IMR-90 (cell line): ENCODE data around the gene LTBP1. TPM values are rescaled to one million over a fixed set of nuclear protein-coding genes. Genes with fewer than 3 reads are reported as not detected.

Experiments
- ATAC-seq: fragments of 200-7000 bp; cut with Tn5 transposase; 2 replicates; pipeline ENCODE4 v1.9.1; 2020; ENCODE audit warnings: low read depth, mild to moderate bottlenecking, moderate library complexity
- BruUV-seq: library from RNA; stranded (reverse); fragments of 400-500 nt; replicated peaks from 2 replicates; lab custom pipeline; 2021; lab: Mats Ljungman, UMichigan
- CTCF ChIA-PET: fragments of 300-600 bp; formaldehyde crosslinking; extraction: SDS; loops from one replicate; lab custom pipeline; 2021; ENCODE audit warnings: antibody characterized with exemption; lab: Yijun Ruan, JAX
- POLR2A ChIA-PET: fragments of 300-600 bp; sonication (Branson Sonifier 250); formaldehyde crosslinking; loops from one replicate; lab custom pipeline; 2022; ENCODE audit warnings: antibody characterized with exemption; ENCODE audit not compliant: unreplicated experiment; lab: Charles Lee
- DNase-seq: peaks from one replicate; pipeline ENCODE4 v3.0.0; 2013
- H2AFZ ChIP-seq: replicated peaks from 2 replicates; pipeline ENCODE3; 2013; ENCODE audit warnings: low read length, mild to moderate bottlenecking; ENCODE audit not compliant: poor library complexity
- H2AK5ac ChIP-seq: 2 replicates; pipeline ENCODE4 v1.6.1; 2013; ENCODE audit warnings: low read depth, low read length, inconsistent platforms
- H2AK9ac ChIP-seq: replicated peaks from 2 replicates; pipeline ENCODE3; 2013; ENCODE audit warnings: mild to moderate bottlenecking, low read depth, low read length, moderate library complexity; ENCODE audit not compliant: poor library complexity
- H2BK120ac ChIP-seq: 2 replicates; pipeline ENCODE4 v1.6.1; 2013; ENCODE audit warnings: low read depth, low read length, inconsistent platforms
- H2BK15ac ChIP-seq: 3 replicates; pipeline ENCODE4 v1.6.1; 2013; ENCODE audit warnings: low read depth, low read length, inconsistent platforms
- H2BK20ac ChIP-seq: 2 replicates; pipeline ENCODE4 v1.6.1; 2013; ENCODE audit warnings: low read depth, mild to moderate bottlenecking, inconsistent platforms, low read length, moderate library complexity
- H2BK5ac ChIP-seq: 2 replicates; pipeline ENCODE4 v1.6.1; 2013; ENCODE audit warnings: mild to moderate bottlenecking, low read depth, low read length, inconsistent platforms; ENCODE audit not compliant: poor library complexity, severe bottlenecking
- H3K14ac ChIP-seq: replicated peaks from 2 replicates; pipeline ENCODE4 v1.6.1; 2013; ENCODE audit warnings: low read depth, low read length, inconsistent platforms
- H3K18ac ChIP-seq: 2 replicates; pipeline ENCODE4 v1.6.1; 2013; ENCODE audit warnings: low read depth, low read length, control low read depth
- H3K23ac ChIP-seq: 2 replicates; pipeline ENCODE4 v1.6.1; 2013; ENCODE audit warnings: low read depth, low read length, inconsistent platforms
- H3K27ac ChIP-seq: 2 replicates; pipeline ENCODE4 v1.5.1; 2013; ENCODE audit warnings: mild to moderate bottlenecking, control low read depth, low read length; ENCODE audit not compliant: insufficient read depth
- H3K27me3 ChIP-seq: 2 replicates; pipeline ENCODE4 v1.6.1; 2013; ENCODE audit warnings: low read length; ENCODE audit not compliant: control insufficient read depth, insufficient read depth
- H3K36me3 ChIP-seq: 2 replicates; pipeline ENCODE4 v1.6.1; 2013; ENCODE audit warnings: low read length, mixed read lengths; ENCODE audit not compliant: control insufficient read depth, insufficient read depth
- H3K4ac ChIP-seq: 2 replicates; pipeline ENCODE4 v1.6.1; 2013; ENCODE audit warnings: low read depth, low read length, inconsistent platforms
- H3K4me1 ChIP-seq: 2 replicates; pipeline ENCODE4 v1.6.1; 2013; ENCODE audit warnings: low read length, mixed read lengths; ENCODE audit not compliant: control insufficient read depth, insufficient read depth
- H3K4me2 ChIP-seq: 2 replicates; pipeline ENCODE4 v1.6.1; 2013; ENCODE audit warnings: low read depth, mild to moderate bottlenecking, control low read depth, low read length, moderate library complexity
- H3K4me3 ChIP-seq: 2 replicates; pipeline ENCODE4 v1.5.1; 2013; ENCODE audit warnings: low read depth, mild to moderate bottlenecking, control low read depth, low read length, moderate library complexity; ENCODE audit not compliant: insufficient read depth
- H3K56ac ChIP-seq: 2 replicates; pipeline ENCODE4 v1.6.1; 2013; ENCODE audit warnings: low read length, inconsistent platforms; ENCODE audit not compliant: insufficient read depth; ENCODE audit errors: extremely low read depth
- H3K79me1 ChIP-seq, 2 experiments: 2 replicates each; pipeline ENCODE4 v1.6.1; 2013; ENCODE audit warnings: low read length in 2 of 2, inconsistent platforms in 1 of 2, low read depth in 1 of 2
- H3K9ac ChIP-seq: 2 replicates; pipeline ENCODE4 v1.6.1; 2013; ENCODE audit warnings: low read depth, low read length, control low read depth
- H3K9me1 ChIP-seq: 2 replicates; pipeline ENCODE4 v1.6.1; 2013; ENCODE audit warnings: low read length, inconsistent platforms; ENCODE audit not compliant: insufficient read depth
- H3K9me3 ChIP-seq: 2 replicates; pipeline ENCODE4 v1.6.1; 2013; ENCODE audit warnings: low read length; ENCODE audit not compliant: control insufficient read depth, insufficient read depth
- H4K20me1 ChIP-seq: 2 replicates; pipeline ENCODE4 v1.6.1; 2013; ENCODE audit warnings: low read length, inconsistent platforms; ENCODE audit not compliant: insufficient read depth
- H4K5ac ChIP-seq: 2 replicates; pipeline ENCODE4 v1.6.1; 2013; ENCODE audit warnings: mild to moderate bottlenecking, low read depth, low read length, control low read depth
- H4K8ac ChIP-seq, 2 experiments: 2 replicates each; pipeline ENCODE4 v1.6.1; 2013; ENCODE audit warnings: low read depth in 2 of 2, low read length in 2 of 2, control low read depth in 1 of 2, inconsistent platforms in 1 of 2
- H4K91ac ChIP-seq: 2 replicates; pipeline ENCODE4 v1.6.1; 2013; ENCODE audit warnings: low read depth, low read length, inconsistent platforms; ENCODE audit not compliant: insufficient read depth
- BHLHE40 ChIP-seq: fragments of 150-350 bp; IDR thresholded peaks from 2 replicates; pipeline ENCODE4 v1.6.1; 2016; ENCODE audit warnings: mild to moderate bottlenecking, low read depth, low read length
- CEBPB ChIP-seq: IDR thresholded peaks from 2 replicates; pipeline ENCODE4 v1.6.1; 2012; ENCODE audit warnings: low read depth, low read length, improper control_type of control experiment
- CHD1 ChIP-seq: IDR thresholded peaks from 2 replicates; pipeline ENCODE4 v1.6.1; 2012; ENCODE audit warnings: low read depth, low read length, improper control_type of control experiment
- FOS ChIP-seq: fragments of 150-350 bp; IDR thresholded peaks from 2 replicates; pipeline ENCODE4 v1.6.1; 2016; ENCODE audit warnings: low read depth, low read length
- MAFK ChIP-seq: IDR thresholded peaks from 2 replicates; pipeline ENCODE4 v1.6.1; 2012; ENCODE audit warnings: low read depth, low read length, improper control_type of control experiment
- MAZ ChIP-seq: IDR thresholded peaks from 2 replicates; pipeline ENCODE4 v1.6.1; 2012; ENCODE audit warnings: low read depth, mild to moderate bottlenecking, low read length, improper control_type of control experiment, moderate library complexity, borderline replicate concordance
- MXI1 ChIP-seq: IDR thresholded peaks from 2 replicates; pipeline ENCODE4 v1.6.1; 2012; ENCODE audit warnings: low read depth, mild to moderate bottlenecking, low read length, moderate library complexity, borderline replicate concordance
- NFE2L2 ChIP-seq: fragments of 150-350 bp; IDR thresholded peaks from 2 replicates; pipeline ENCODE4 v1.6.1; 2016; ENCODE audit warnings: low read depth, mild to moderate bottlenecking, low read length
- POLR2A ChIP-seq: IDR thresholded peaks from 2 replicates; pipeline ENCODE4 v1.6.1; 2012; ENCODE audit warnings: mild to moderate bottlenecking, low read depth, low read length
- RAD21 ChIP-seq: IDR thresholded peaks from 2 replicates; pipeline ENCODE4 v1.6.1; 2012; ENCODE audit warnings: low read length, improper control_type of control experiment
- RCOR1 ChIP-seq: IDR thresholded peaks from 2 replicates; pipeline ENCODE4 v1.6.1; 2012; ENCODE audit warnings: mild to moderate bottlenecking, low read length, improper control_type of control experiment; ENCODE audit not compliant: insufficient replicate concordance
- RFX5 ChIP-seq: IDR thresholded peaks from 2 replicates; pipeline ENCODE4 v1.8.0; 2012; ENCODE audit warnings: low read depth, mild to moderate bottlenecking, low read length, moderate library complexity
- SMC3 ChIP-seq: fragments of 150-350 bp; IDR thresholded peaks from 2 replicates; pipeline ENCODE4 v1.6.1; 2016; ENCODE audit warnings: low read depth, mild to moderate bottlenecking, antibody characterized with exemption, low read length, moderate library complexity
- WGBS, 2 experiments: methylation state at CpG; one replicate each; pipeline versions ENCODE4 v1.1.5 to v1.1.7; 2013; ENCODE audit warnings: missing lambda C conversion rate in 2 of 2; ENCODE audit not compliant: insufficient read length in 1 of 2; ENCODE audit errors: extremely low coverage in 2 of 2; 5-methylcytosine and 5-hydroxymethylcytosine counted together
- dilution Hi-C: fragments of 300-500 bp; cut with HindIII; formaldehyde crosslinking; loops from one replicate; pipeline ENCODE4 v1.14.3; 2018; ENCODE audit warnings: low sequenced_read_pairs; ENCODE audit not compliant: unreplicated experiment
- in situ Hi-C: fragments of 300-500 bp; cut with MboI; formaldehyde crosslinking; loops from 3 replicates; pipeline ENCODE4 v1.14.3; 2019; ENCODE audit warnings: low sequenced_read_pairs, inconsistent platforms, mixed read lengths
- intact Hi-C: fragments of 100-400 bp; cut with micrococcal nuclease; formaldehyde crosslinking; loops from 2 replicates; pipeline ENCODE4 v1.10.0; 2022
- polyA plus RNA-seq, 3 experiments: library from polyadenylated mRNA; depleted of rRNA; stranded (reverse); fragments of >200 nt; gene quantifications; 2 replicates each; pipeline ENCODE4 v1.2.3, GENCODE V29; 2012; ENCODE audit warnings: low replicate concordance in 1 of 3
- total RNA-seq: library from RNA; depleted of rRNA; stranded (reverse); fragments of >200 nt; gene quantifications from 2 replicates; pipeline ENCODE4 v1.2.3, GENCODE V29; 2012
- TF ChIP-seq, protein P1 (sequence below): fragments of 150-350 bp; IDR thresholded peaks from 2 replicates; pipeline ENCODE4 v1.6.1; 2017; ENCODE audit warnings: mild to moderate bottlenecking, antibody characterized with exemption, low read length, low read depth
- TF ChIP-seq, protein P2 (sequence below): fragments of 150-350 bp; IDR thresholded peaks from 2 replicates; pipeline ENCODE4 v1.6.1; 2016; ENCODE audit warnings: low read depth, mild to moderate bottlenecking, low read length, moderate library complexity, borderline replicate concordance
- TF ChIP-seq, protein P3 (sequence below): conservative IDR thresholded peaks from 2 replicates; pipeline ENCODE4 v1.5.1; 2012; ENCODE audit warnings: mild to moderate bottlenecking, low read depth, low read length, improper control_type of control experiment

Gene LTBP1
- total and polyA plus RNA-seq, 2 of the 4 experiments (the other 2 are of a cell fraction): 235 to 326 TPM

DNA sequence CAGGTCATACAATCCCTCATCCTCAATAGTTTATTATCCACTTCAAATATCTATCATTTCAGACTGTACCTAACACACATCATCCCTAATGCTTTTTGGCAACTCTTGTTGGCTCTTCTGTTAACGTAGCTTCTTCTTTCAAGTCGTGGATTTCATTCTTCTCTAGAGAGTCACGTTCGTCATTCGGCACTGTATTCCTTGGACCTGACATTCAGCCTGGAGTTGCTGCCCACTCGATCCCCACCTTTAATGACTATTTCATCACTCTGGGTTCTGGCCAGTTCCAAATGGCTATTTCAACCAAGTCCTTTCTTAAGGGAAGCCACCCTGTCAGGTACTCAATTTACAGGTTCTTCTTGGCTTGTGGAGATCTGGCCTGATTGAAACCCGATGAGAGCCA is 337.5 kb downstream of the LTBP1 start:
- Histone ChIP-seq H4K5ac (no peak overlapping the region), H3K4ac (no peak overlapping the region), H2BK15ac (no peak overlapping the region), H3K79me1 (peaks cover 6 to 21% of the 10 kb centered on the region in 2 experiments), H3K14ac (no peak overlapping the region), H3K4me3 (no peak overlapping the region), H3K27ac (no peak overlapping the region), H3K56ac (no peak overlapping the region), H3K18ac (no peak overlapping the region), H3K36me3 (peaks cover 47% of the 10 kb centered on the region), H3K9me1 (no peaks in the 10 kb centered on the region), H3K23ac (no peak overlapping the region), H2AK9ac (no peak overlapping the region), H4K20me1 (no peaks in the 10 kb centered on the region), H2AK5ac (no peak overlapping the region), H2BK120ac (no peak overlapping the region), H4K91ac (no peak overlapping the region), H2AFZ (no peak overlapping the region), H3K4me2 (no peak overlapping the region), H4K8ac (no peak overlapping the region), H3K9me3 (no peaks in the 10 kb centered on the region), H3K9ac (no peak overlapping the region), H3K27me3 (no peaks in the 10 kb centered on the region), H2BK20ac (no peak overlapping the region), H2BK5ac (no peak overlapping the region), H3K4me1 (no peaks in the 10 kb centered on the region)
- POLR2A ChIA-PET: no interaction called here
- CTCF ChIA-PET: no interaction called here
- 89% methylated on average over 4 of the region's 7 CpGs; no CpG with 5 or more reads in 1 of the 2 experiments for WGBS, 2 experiments
- BruUV-seq: no TSS peak
- dilution Hi-C loops (no loop called here), intact Hi-C loops (no loop called here), in situ Hi-C loops (no loop called here)
- ATAC-seq: no peak
- TF ChIP-seq RFX5 (no peak), CHD1 (no peak), NFE2L2 (no peak), MAZ (no peak), RAD21 (no peak), BHLHE40 (no peak), POLR2A (no peak), FOS (no peak), SMC3 (no peak), MAFK (no peak), CEBPB (no peak), RCOR1 (no peak), MXI1 (no peak)
- TF ChIP-seq, protein P1, sequence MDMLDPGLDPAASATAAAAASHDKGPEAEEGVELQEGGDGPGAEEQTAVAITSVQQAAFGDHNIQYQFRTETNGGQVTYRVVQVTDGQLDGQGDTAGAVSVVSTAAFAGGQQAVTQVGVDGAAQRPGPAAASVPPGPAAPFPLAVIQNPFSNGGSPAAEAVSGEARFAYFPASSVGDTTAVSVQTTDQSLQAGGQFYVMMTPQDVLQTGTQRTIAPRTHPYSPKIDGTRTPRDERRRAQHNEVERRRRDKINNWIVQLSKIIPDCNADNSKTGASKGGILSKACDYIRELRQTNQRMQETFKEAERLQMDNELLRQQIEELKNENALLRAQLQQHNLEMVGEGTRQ: no peak
- TF ChIP-seq, protein P2, sequence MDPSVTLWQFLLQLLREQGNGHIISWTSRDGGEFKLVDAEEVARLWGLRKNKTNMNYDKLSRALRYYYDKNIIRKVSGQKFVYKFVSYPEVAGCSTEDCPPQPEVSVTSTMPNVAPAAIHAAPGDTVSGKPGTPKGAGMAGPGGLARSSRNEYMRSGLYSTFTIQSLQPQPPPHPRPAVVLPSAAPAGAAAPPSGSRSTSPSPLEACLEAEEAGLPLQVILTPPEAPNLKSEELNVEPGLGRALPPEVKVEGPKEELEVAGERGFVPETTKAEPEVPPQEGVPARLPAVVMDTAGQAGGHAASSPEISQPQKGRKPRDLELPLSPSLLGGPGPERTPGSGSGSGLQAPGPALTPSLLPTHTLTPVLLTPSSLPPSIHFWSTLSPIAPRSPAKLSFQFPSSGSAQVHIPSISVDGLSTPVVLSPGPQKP: no peak
- TF ChIP-seq, protein P3, sequence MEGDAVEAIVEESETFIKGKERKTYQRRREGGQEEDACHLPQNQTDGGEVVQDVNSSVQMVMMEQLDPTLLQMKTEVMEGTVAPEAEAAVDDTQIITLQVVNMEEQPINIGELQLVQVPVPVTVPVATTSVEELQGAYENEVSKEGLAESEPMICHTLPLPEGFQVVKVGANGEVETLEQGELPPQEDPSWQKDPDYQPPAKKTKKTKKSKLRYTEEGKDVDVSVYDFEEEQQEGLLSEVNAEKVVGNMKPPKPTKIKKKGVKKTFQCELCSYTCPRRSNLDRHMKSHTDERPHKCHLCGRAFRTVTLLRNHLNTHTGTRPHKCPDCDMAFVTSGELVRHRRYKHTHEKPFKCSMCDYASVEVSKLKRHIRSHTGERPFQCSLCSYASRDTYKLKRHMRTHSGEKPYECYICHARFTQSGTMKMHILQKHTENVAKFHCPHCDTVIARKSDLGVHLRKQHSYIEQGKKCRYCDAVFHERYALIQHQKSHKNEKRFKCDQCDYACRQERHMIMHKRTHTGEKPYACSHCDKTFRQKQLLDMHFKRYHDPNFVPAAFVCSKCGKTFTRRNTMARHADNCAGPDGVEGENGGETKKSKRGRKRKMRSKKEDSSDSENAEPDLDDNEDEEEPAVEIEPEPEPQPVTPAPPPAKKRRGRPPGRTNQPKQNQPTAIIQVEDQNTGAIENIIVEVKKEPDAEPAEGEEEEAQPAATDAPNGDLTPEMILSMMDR: no peak
- DNase-seq: no peak
